ENCODE data around the gene BRMS1L. TPM values are rescaled to one million over a fixed set of nuclear protein-coding genes. Genes with fewer than 3 reads are reported as not detected.

BRMS1L gene
- total RNA-seq, 4 donors from 2014 or later: 4.6 to 6.8 (median 6.1) TPM

DNA sequence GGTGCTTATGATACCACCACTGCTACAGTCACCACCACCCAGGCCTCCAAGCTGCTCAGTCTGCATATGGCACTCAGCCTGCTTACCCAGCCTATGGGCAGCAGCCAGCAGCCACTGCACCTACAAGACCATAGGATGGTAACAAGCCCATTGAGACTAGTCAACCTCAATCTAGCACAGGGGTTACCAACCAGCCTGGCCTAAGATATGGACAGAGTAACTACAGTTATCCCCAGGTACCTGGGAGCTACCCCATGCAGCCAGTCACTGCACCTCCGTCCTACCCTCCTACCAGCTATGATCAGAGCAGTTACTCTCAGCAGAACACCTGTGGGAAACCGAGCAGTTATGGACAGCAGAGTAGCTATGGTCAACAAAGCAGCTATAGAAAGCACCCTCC lies 55.1 kb downstream of the BRMS1L start:
- H3K27me3 ChIP-seq: no peaks in the 10 kb centered on the region
- intact Hi-C loops (cut with DNase I; ENCODE audit: low total_unique reads): no loop called here
- no peak overlapping the region for H3K4me3 ChIP-seq
- no peaks in the 10 kb centered on the region for H3K9me3 ChIP-seq
- H3K36me3 ChIP-seq: no peaks in the 10 kb centered on the region
- no peak for DNase-seq
- no peak for TF ChIP-seq POLR2A (IDR thresholded peaks at IDR 0.05)
- TF ChIP-seq, protein P1, sequence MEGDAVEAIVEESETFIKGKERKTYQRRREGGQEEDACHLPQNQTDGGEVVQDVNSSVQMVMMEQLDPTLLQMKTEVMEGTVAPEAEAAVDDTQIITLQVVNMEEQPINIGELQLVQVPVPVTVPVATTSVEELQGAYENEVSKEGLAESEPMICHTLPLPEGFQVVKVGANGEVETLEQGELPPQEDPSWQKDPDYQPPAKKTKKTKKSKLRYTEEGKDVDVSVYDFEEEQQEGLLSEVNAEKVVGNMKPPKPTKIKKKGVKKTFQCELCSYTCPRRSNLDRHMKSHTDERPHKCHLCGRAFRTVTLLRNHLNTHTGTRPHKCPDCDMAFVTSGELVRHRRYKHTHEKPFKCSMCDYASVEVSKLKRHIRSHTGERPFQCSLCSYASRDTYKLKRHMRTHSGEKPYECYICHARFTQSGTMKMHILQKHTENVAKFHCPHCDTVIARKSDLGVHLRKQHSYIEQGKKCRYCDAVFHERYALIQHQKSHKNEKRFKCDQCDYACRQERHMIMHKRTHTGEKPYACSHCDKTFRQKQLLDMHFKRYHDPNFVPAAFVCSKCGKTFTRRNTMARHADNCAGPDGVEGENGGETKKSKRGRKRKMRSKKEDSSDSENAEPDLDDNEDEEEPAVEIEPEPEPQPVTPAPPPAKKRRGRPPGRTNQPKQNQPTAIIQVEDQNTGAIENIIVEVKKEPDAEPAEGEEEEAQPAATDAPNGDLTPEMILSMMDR (IDR thresholded peaks at IDR 0.05 in 4 of 5, conservative IDR thresholded peaks at IDR 0.05 in 1 of 5): no peak
- H3K4me1 ChIP-seq: peaks cover 4 to 7% of the 10 kb centered on the region in 2 donors
- in situ Hi-C loops (cut with MboI; ENCODE audit: low sequenced_read_pairs in 4 of 4): no loop called here
- ATAC-seq: no peak
- H3K27ac ChIP-seq: no peak overlapping the region

DNA sequence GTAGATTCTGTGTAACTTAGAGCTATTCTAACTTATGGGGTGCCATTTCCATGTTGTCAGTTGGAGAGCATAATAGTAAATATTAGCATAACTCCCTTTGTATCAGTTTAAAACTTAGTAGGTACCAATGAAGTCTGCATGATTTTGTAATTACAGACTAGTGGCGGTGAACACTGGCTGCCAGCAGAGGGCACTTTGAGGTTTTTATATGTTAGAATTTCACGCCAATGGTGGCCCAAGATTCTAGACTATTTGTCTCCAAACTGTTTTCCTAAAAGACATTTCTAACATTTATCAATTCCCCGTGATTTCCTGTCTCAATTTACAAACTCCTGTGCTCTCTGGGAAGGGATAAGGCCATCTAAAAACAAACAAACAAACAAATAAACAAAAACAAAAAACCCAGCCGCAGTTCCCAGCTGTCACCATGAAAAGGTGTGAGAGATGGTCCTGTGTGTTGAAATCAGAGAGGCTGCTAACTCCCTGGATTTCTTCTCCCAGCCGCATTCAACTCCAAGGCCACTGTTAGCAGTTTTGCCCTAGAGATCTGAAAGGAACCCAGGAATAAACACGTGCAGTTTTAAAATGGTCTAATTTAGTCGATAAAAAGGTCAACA lies 57.6 kb downstream of the BRMS1L start:
- H3K9me3 ChIP-seq: no peaks in the 10 kb centered on the region
- peaks cover 0 to 1% of the 10 kb centered on the region in 2 donors for H3K4me1 ChIP-seq
- DNase-seq: no peak
- no peak for ATAC-seq
- intact Hi-C loops (cut with DNase I; ENCODE audit: low total_unique reads) (no loop called here), in situ Hi-C loops (cut with MboI; ENCODE audit: low sequenced_read_pairs in 4 of 4) (no loop called here)
- no peaks in the 10 kb centered on the region for H3K27me3 ChIP-seq
- no peaks in the 10 kb centered on the region for H3K36me3 ChIP-seq
- H3K27ac ChIP-seq: no peak overlapping the region
- no peak overlapping the region for H3K4me3 ChIP-seq
- no peak for TF ChIP-seq POLR2A (IDR thresholded peaks at IDR 0.05)
- TF ChIP-seq, protein P1 (IDR thresholded peaks at IDR 0.05 in 4 of 5, conservative IDR thresholded peaks at IDR 0.05 in 1 of 5): no peak

DNA sequence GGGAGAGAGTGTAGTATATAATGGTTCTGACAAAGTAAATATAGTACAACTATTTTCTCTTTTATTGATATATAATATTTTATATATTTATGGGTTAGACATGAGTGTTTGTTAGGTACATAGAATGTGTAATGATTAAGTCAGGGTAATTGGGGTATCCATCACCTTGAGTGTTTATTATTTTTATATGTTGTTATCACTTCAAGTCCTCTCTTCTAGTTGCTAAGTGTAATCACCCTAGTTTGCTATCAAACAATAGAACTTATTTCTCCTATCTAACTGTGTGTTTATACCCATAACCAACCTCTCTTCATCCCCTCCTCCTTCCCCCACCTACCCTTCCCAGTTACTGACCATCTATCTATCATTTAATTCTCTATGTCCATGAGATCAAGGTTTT lies 64.2 kb downstream of the BRMS1L start:
- H3K36me3 ChIP-seq: no peaks in the 10 kb centered on the region
- intact Hi-C loops (cut with DNase I; ENCODE audit: low total_unique reads) (no loop called here), in situ Hi-C loops (cut with MboI; ENCODE audit: low sequenced_read_pairs in 4 of 4) (no loop called here)
- no peaks in the 10 kb centered on the region for H3K9me3 ChIP-seq
- no peaks in the 10 kb centered on the region for H3K27me3 ChIP-seq
- ATAC-seq: no peak
- no peak for DNase-seq
- no peak overlapping the region for H3K27ac ChIP-seq
- no peak overlapping the region for H3K4me3 ChIP-seq
- TF ChIP-seq, protein P1 (IDR thresholded peaks at IDR 0.05 in 4 of 5, conservative IDR thresholded peaks at IDR 0.05 in 1 of 5): no peak
- no peak for TF ChIP-seq POLR2A (IDR thresholded peaks at IDR 0.05)
- H3K4me1 ChIP-seq: no peaks in the 10 kb centered on the region

DNA sequence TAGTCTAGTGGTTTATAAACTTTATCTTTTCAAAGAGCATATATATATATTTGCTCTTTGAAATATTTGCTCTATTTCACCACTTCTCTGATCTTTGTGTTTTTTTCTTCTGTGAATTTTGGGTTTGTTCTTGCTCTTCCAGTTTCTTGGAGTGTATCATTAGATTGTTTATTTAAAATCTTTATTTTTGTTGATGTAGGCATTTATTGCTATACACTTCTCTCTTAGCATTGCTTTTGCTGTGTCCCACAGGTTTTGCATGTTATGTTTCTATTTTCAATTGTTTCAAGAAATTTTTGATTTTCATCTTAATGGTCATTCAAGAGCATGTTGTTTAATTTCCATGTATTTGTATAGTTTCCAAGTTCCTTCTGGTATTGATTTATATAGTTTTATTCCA lies 69.1 kb downstream of the BRMS1L start:
- ATAC-seq (no peak), DNase-seq (no peak)
- H3K27me3 ChIP-seq: no peaks in the 10 kb centered on the region
- no peaks in the 10 kb centered on the region for H3K36me3 ChIP-seq
- H3K27ac ChIP-seq: no peak overlapping the region
- H3K4me3 ChIP-seq: no peak overlapping the region
- in situ Hi-C loops (cut with MboI; ENCODE audit: low sequenced_read_pairs in 4 of 4) (no loop called here), intact Hi-C loops (cut with DNase I; ENCODE audit: low total_unique reads) (no loop called here)
- H3K9me3 ChIP-seq: no peaks in the 10 kb centered on the region
- TF ChIP-seq POLR2A (IDR thresholded peaks at IDR 0.05): no peak
- TF ChIP-seq, protein P1 (IDR thresholded peaks at IDR 0.05 in 4 of 5, conservative IDR thresholded peaks at IDR 0.05 in 1 of 5): no peak
- no peaks in the 10 kb centered on the region for H3K4me1 ChIP-seq

DNA sequence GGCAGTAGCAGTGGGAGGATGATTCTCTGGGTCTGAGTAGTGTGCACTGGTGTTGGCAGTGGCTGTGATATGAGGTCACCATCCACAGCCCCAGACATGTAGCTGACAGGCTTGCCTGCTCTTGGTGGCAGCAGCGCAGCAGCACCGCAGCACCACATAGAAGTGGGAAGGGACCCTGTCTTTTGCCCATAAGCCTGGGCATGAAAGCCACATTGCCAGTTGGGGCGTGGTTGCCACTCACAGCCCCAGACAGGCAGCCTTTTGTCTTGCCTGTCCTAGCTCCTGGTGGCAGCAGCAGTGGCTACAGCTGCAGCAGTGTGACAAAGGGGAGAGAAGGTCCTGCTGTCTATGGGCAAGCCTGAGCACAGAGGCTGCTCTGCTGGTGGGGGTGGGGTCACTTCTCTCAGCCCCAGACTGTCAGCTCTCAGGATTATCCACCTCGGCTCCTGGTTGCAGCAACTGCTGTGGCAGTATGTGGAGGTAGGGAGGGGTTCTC lies 71.5 kb downstream of the BRMS1L start:
- TF ChIP-seq, protein P1 (IDR thresholded peaks at IDR 0.05 in 4 of 5, conservative IDR thresholded peaks at IDR 0.05 in 1 of 5): no peak
- TF ChIP-seq POLR2A (IDR thresholded peaks at IDR 0.05): no peak
- DNase-seq: no peak
- no peak overlapping the region for H3K4me3 ChIP-seq
- H3K27me3 ChIP-seq: no peaks in the 10 kb centered on the region
- no peak overlapping the region for H3K27ac ChIP-seq
- no peaks in the 10 kb centered on the region for H3K9me3 ChIP-seq
- no peaks in the 10 kb centered on the region for H3K36me3 ChIP-seq
- in situ Hi-C loops (cut with MboI; ENCODE audit: low sequenced_read_pairs in 4 of 4): no loop called here
- intact Hi-C loops (cut with DNase I; ENCODE audit: low total_unique reads): no loop called here
- ATAC-seq: no peak
- no peaks in the 10 kb centered on the region for H3K4me1 ChIP-seq
